PFSK-1 (cell line): ENCODE measurements around the gene ENO1.

Experiments used
- FOXP2 ChIP-seq: optimal IDR thresholded peaks from 2 replicates; pipeline ENCODE3; 2011; ENCODE audit warnings: borderline replicate concordance, control low read depth, inconsistent platforms; ENCODE audit not compliant: insufficient read depth; ENCODE audit errors: extremely low read length, extremely low read depth
- POLR2AphosphoS5 ChIP-seq: IDR thresholded peaks from 2 replicates; pipeline ENCODE4 v1.6.1; 2012; ENCODE audit warnings: low read depth, mild to moderate bottlenecking, control low read depth, low read length, moderate library complexity
- REST ChIP-seq, 2 experiments: IDR thresholded peaks; 2 replicates each; pipeline versions ENCODE4 v1.6.1 to v1.8.0; 2011 to 2012; ENCODE audit warnings: low read depth in 2 of 2, low read length in 2 of 2, control low read depth in 1 of 2, inconsistent platforms in 1 of 2, mild to moderate bottlenecking in 1 of 2, moderate library complexity in 1 of 2; ENCODE audit not compliant: insufficient read depth in 1 of 2
- SIN3A ChIP-seq: IDR thresholded peaks from 2 replicates; pipeline ENCODE4 v1.6.1; 2012; ENCODE audit warnings: mild to moderate bottlenecking, low read length, moderate library complexity, borderline replicate concordance; ENCODE audit not compliant: insufficient read depth
- TAF1 ChIP-seq: IDR thresholded peaks from 2 replicates; pipeline ENCODE4 v1.6.1; 2012; ENCODE audit warnings: low read length, control low read depth, borderline replicate concordance; ENCODE audit not compliant: insufficient read depth

The ENO1 gene

GRCh38 chr1:8835941-8836643 lies 42.4 kb downstream of the ENO1 start:
- TF ChIP-seq TAF1 (no peak), REST (IDR thresholded peaks at IDR 0.05; ENCODE audit: insufficient read depth in 1 of 2, low read depth in 2 of 2, low read length in 2 of 2) (no peak), SIN3A (no peak), FOXP2 (no peak), POLR2AphosphoS5 (no peak)

- TF ChIP-seq SIN3A (no peak), POLR2AphosphoS5 (no peak), TAF1 (no peak), FOXP2 (no peak), REST (IDR thresholded peaks at IDR 0.05; ENCODE audit: insufficient read depth in 1 of 2, low read depth in 2 of 2, low read length in 2 of 2) (no peak)
Measured at GRCh38 chr1:8831340-8831739, 47.1 kb downstream of the ENO1 start.

GRCh38 chr1:8825985-8826481 lies 52.5 kb downstream of the ENO1 start:
- TF ChIP-seq FOXP2 (no peak), POLR2AphosphoS5 (no peak), REST (IDR thresholded peaks at IDR 0.05; ENCODE audit: insufficient read depth in 1 of 2, low read depth in 2 of 2, low read length in 2 of 2) (no peak), TAF1 (no peak), SIN3A (no peak)

GRCh38 chr1:8823295-8823664 lies 55.2 kb downstream of the ENO1 start:
- TF ChIP-seq TAF1, result no peak
- no peak for TF ChIP-seq REST (IDR thresholded peaks at IDR 0.05; ENCODE audit: insufficient read depth in 1 of 2, low read depth in 2 of 2, low read length in 2 of 2)
- no peak for TF ChIP-seq SIN3A
- TF ChIP-seq FOXP2, result no peak
- no peak for TF ChIP-seq POLR2AphosphoS5
